HK-2 (cell line): ENCODE data around the gene CORO2B.

Experiments
- DNase-seq: peaks from one replicate; pipeline ENCODE4 v3.0.0-alpha.2; 2018; ENCODE audit not compliant: unreplicated experiment

CORO2B gene

GRCh38 chr15:68554721-68555678 lies 23.8 kb upstream of the CORO2B start:
- DNase-seq = no peak

GRCh38 chr15:68555679-68556037 lies 23.1 kb upstream of the CORO2B start:
- DNase-seq = no peak

GRCh38 chr15:68556139-68556990 lies 22.4 kb upstream of the CORO2B start:
- DNase-seq = no peak

- DNase-seq = no peak
These were observed 21.1 kb upstream of the CORO2B start for GRCh38 chr15:68557469-68558317.

GRCh38 chr15:68558318-68559305 lies 20.2 kb upstream of the CORO2B start:
- peak; percentile 15 for DNase-seq

GRCh38 chr15:68559345-68560310 lies 19.2 kb upstream of the CORO2B start:
- DNase-seq = peak; percentile 66

GRCh38 chr15:68560501-68561113 lies 18.2 kb upstream of the CORO2B start:
- DNase-seq = no peak

GRCh38 chr15:68561171-68561900 lies 17.5 kb upstream of the CORO2B start:
- no peak for DNase-seq

GRCh38 chr15:68561901-68562300 lies 16.9 kb upstream of the CORO2B start:
- DNase-seq = no peak

GRCh38 chr15:68564173-68564572 lies 14.6 kb upstream of the CORO2B start:
- DNase-seq = no peak

GRCh38 chr15:68565234-68565633 lies 13.6 kb upstream of the CORO2B start:
- DNase-seq = no peak

- DNase-seq = no peak
These were observed 13.1 kb upstream of the CORO2B start for GRCh38 chr15:68565726-68566125.

GRCh38 chr15:68566377-68566954 lies 12.3 kb upstream of the CORO2B start:
- DNase-seq = no peak

- no peak for DNase-seq
These were observed 11.4 kb upstream of the CORO2B start for GRCh38 chr15:68567345-68567744.

GRCh38 chr15:68570974-68571373 lies 7.8 kb upstream of the CORO2B start:
- no peak for DNase-seq

- no peak for DNase-seq
These were observed 7.2 kb upstream of the CORO2B start for GRCh38 chr15:68571582-68571981.

- no peak for DNase-seq
These were observed 6.5 kb upstream of the CORO2B start for GRCh38 chr15:68572309-68572708.

- no peak for DNase-seq
These were observed 5.9 kb upstream of the CORO2B start for GRCh38 chr15:68572921-68573320.
